Spleen (tissue), 11 donors: ENCODE measurements around the gene MCOLN1. TPM values are rescaled to one million over a fixed set of nuclear protein-coding genes. Genes with fewer than 3 reads are reported as not detected.

Source experiments
- DNase-seq: peaks from one replicate; pipeline ENCODE4 v3.0.0-alpha.2; 2020
- H3K27ac ChIP-seq, 8 donors: fragments of 200-600 bp; sonication (generic) in 7 of 8; 1 replicate in 4 of 8; 2 replicates in 4 of 8; pipeline versions ENCODE4 v1.5.0 to v1.8.0; 2016 to 2021; ENCODE audit warnings: inconsistent platforms in 4 of 8, mild to moderate bottlenecking in 4 of 8, moderate library complexity in 1 of 8
- H3K27me3 ChIP-seq, 7 donors: fragments of 200-600 bp; sonication (generic) in 6 of 7; replicated peaks in 1 of 7; 1 replicate in 4 of 7; 2 replicates in 3 of 7; pipeline versions ENCODE4 v1.5.0 to v1.8.0; 2016 to 2021; ENCODE audit warnings: inconsistent platforms in 3 of 7, mild to moderate bottlenecking in 1 of 7
- H3K36me3 ChIP-seq, 6 donors: fragments of 200-600 bp; sonication (generic) in 5 of 6; 1 replicate in 4 of 6; 2 replicates in 2 of 6; pipeline versions ENCODE4 v1.5.0 to v1.8.0; 2016 to 2021; ENCODE audit warnings: inconsistent platforms in 2 of 6
- H3K4me1 ChIP-seq, 6 donors: fragments of 200-600 bp; sonication (generic) in 5 of 6; 1 replicate in 3 of 6; 2 replicates in 3 of 6; pipeline versions ENCODE4 v1.5.0 to v1.8.0; 2016 to 2021; ENCODE audit warnings: inconsistent platforms in 3 of 6
- H3K4me3 ChIP-seq, 8 donors: fragments of 200-600 bp; sonication (generic) in 7 of 8; 1 replicate in 4 of 8; 2 replicates in 4 of 8; pipeline versions ENCODE4 v1.5.0 to v1.8.0; 2016 to 2021; ENCODE audit warnings: inconsistent platforms in 4 of 8, mild to moderate bottlenecking in 4 of 8, moderate library complexity in 2 of 8
- H3K9me3 ChIP-seq, 8 donors: fragments of 200-600 bp; sonication (generic) in 7 of 8; 1 replicate in 4 of 8; 2 replicates in 4 of 8; pipeline versions ENCODE4 v1.5.0 to v1.8.0; 2016 to 2021; ENCODE audit warnings: inconsistent platforms in 4 of 8
- CTCF ChIP-seq, 11 experiments: fragments of 200-600 bp in 7 of 11; fragments of 450-650 bp in 4 of 11; sonication (generic) in 4 of 11; IDR thresholded peaks in 8 of 11; conservative IDR thresholded peaks in 3 of 11; 1 replicate in 7 of 11; 2 replicates in 4 of 11; pipeline versions ENCODE4 v1.4.0 to v1.8.0; 2016 to 2021; ENCODE audit warnings: antibody characterized with exemption in 11 of 11, inconsistent platforms in 4 of 11, mild to moderate bottlenecking in 1 of 11
- POLR2A ChIP-seq, 3 donors: fragments of 450-650 bp; IDR thresholded peaks; one replicate each; pipeline ENCODE4 v1.5.1; 2017; ENCODE audit warnings: antibody characterized with exemption in 3 of 3, mild to moderate bottlenecking in 1 of 3
- POLR2AphosphoS5 ChIP-seq, 3 donors: sonication (generic); formaldehyde crosslinking; IDR thresholded peaks; one replicate each; pipeline ENCODE4 v1.5.1; 2017; ENCODE audit warnings: antibody characterized with exemption in 3 of 3
- WGBS, 5 donors: extraction: QIAGEN DNeasy Blood & Tissue Kit in 3 of 5; methylation state at CpG; one replicate each; pipeline versions ENCODE4 v1.1.5 to v1.1.7; 2013 to 2018; 5-methylcytosine and 5-hydroxymethylcytosine counted together
- intact Hi-C: fragments of 100-400 bp; cut with DNase I; formaldehyde crosslinking; loops from one replicate; pipeline ENCODE4 v1.15.0; 2023; ENCODE audit warnings: low total_unique reads
- polyA plus RNA-seq, 3 donors: library from polyadenylated mRNA; stranded (reverse); fragments of 200-250 nt; gene quantifications; one replicate each; pipeline ENCODE4 v1.2.1, GENCODE V29; 2013
- total RNA-seq, 7 donors: library from RNA; depleted of rRNA in 3 of 7; stranded (reverse); fragments of >200 nt in 3 of 7; fragmentation: NEBNext Ultra II Directional in 4 of 7; extraction: Animal tissue kit (Norgen Biotek cat#: 25700) in 4 of 7; gene quantifications; one replicate each; pipeline versions ENCODE4 v1.1.0 to v1.2.1, GENCODE V29; 2016 to 2021
- donor health status: healthy with polysubstance abuse.
- donor health status: DM: no; HTN: no; CAD: no; lungs with moderate emphysema.
- donor health status: DM: no; HTN: no; CAD: no.
- donor health status: Bipolar disorder and iron deficiency.
- donor health status: healthy.
- donor health status: DM: no; HTN: no; CAD: no.
- donor health status: DM: yes; HTN: yes; CAD: no.

Gene MCOLN1
- total and polyA plus RNA-seq, 10 donors, result 25.1 to 166 (median 117) TPM

- Histone ChIP-seq H3K4me1 (peaks cover 0 to 51% (median 21%) of the 10 kb centered on the region in 6 donors), H3K9me3 (no peaks in the 10 kb centered on the region), H3K4me3 (no peak overlapping the region), H3K36me3 (peaks cover 2 to 99% (median 64%) of the 10 kb centered on the region in 6 donors), H3K27me3 (no peaks in the 10 kb centered on the region), H3K27ac (peak overlapping the region in 7 of 8 donors; percentile 54 to 88 (median 82))
- peak in 1 of 3 donors; percentile 13 for TF ChIP-seq POLR2AphosphoS5 (IDR thresholded peaks at IDR 0.05)
- no peak for TF ChIP-seq POLR2A (IDR thresholded peaks at IDR 0.05)
- TF ChIP-seq CTCF (IDR thresholded peaks at IDR 0.05 in 8 of 11, conservative IDR thresholded peaks at IDR 0.05 in 3 of 11), result no peak
- DNase-seq, result no peak
- intact Hi-C loops, result no loop called here
- 93 to 98% (median 96%) methylated on average over 17 to 24 of the region's 24 CpGs for WGBS, 5 donors
These were observed 20.3 kb downstream of the MCOLN1 start for GRCh38 chr19:7542556-7543348.

GRCh38 chr19:7544626-7545025 is 22.2 kb downstream of the MCOLN1 start:
- Histone ChIP-seq H3K27ac (peak overlapping the region; percentile 29 to 88 (median 78)), H3K36me3 (peaks cover 2 to 85% (median 47%) of the 10 kb centered on the region in 6 donors)

GRCh38 chr19:7545300-7545699 is 22.9 kb downstream of the MCOLN1 start:
- Histone ChIP-seq H3K4me1 (peaks cover 0 to 46% (median 17%) of the 10 kb centered on the region in 6 donors), H3K9me3 (no peaks in the 10 kb centered on the region), H3K27me3 (no peaks in the 10 kb centered on the region), H3K36me3 (peaks cover 2 to 85% (median 46%) of the 10 kb centered on the region in 6 donors), H3K4me3 (no peak overlapping the region), H3K27ac (peak overlapping the region; percentile 29 to 88 (median 78))
- WGBS, 5 donors, result 66 to 77% (median 71%) methylated on average over 8 of the region's 8 CpGs
- TF ChIP-seq POLR2A (IDR thresholded peaks at IDR 0.05) (no peak), CTCF (IDR thresholded peaks at IDR 0.05 in 8 of 11, conservative IDR thresholded peaks at IDR 0.05 in 3 of 11) (no peak), POLR2AphosphoS5 (IDR thresholded peaks at IDR 0.05) (no peak)
- no peak for DNase-seq
- intact Hi-C loops, result no loop called here

More at GRCh38 chr19:7544626-7545025, 22.2 kb downstream of the MCOLN1 start:
- Histone ChIP-seq H3K4me1 (peaks cover 0 to 46% (median 19%) of the 10 kb centered on the region in 6 donors), H3K4me3 (no peak overlapping the region), H3K9me3 (no peaks in the 10 kb centered on the region), H3K27me3 (no peaks in the 10 kb centered on the region)
- intact Hi-C loops, result no loop called here
- WGBS, 5 donors, result 24 to 48% (median 32%) methylated on average over 3 of the region's 3 CpGs
- TF ChIP-seq POLR2AphosphoS5 (IDR thresholded peaks at IDR 0.05) (peak in 1 of 3 donors; percentile 11), POLR2A (IDR thresholded peaks at IDR 0.05) (no peak), CTCF (IDR thresholded peaks at IDR 0.05 in 8 of 11, conservative IDR thresholded peaks at IDR 0.05 in 3 of 11) (no peak)
- DNase-seq, result no peak

GRCh38 chr19:7545904-7546303 is 23.5 kb downstream of the MCOLN1 start:
- H3K36me3 ChIP-seq, result peaks cover 2 to 85% (median 46%) of the 10 kb centered on the region in 6 donors
- intact Hi-C loops, result no loop called here
- no peak for DNase-seq
- no peak overlapping the region for H3K4me3 ChIP-seq
- peak overlapping the region in 6 of 8 donors; percentile 54 to 88 (median 82) for H3K27ac ChIP-seq
- H3K9me3 ChIP-seq, result no peaks in the 10 kb centered on the region
- H3K4me1 ChIP-seq, result peaks cover 0 to 46% (median 17%) of the 10 kb centered on the region in 6 donors
- 14 to 42% (median 36%) methylated on average over 1 of the region's 1 CpG for WGBS, 5 donors
- TF ChIP-seq CTCF (IDR thresholded peaks at IDR 0.05 in 8 of 11, conservative IDR thresholded peaks at IDR 0.05 in 3 of 11), result no peak
- no peak for TF ChIP-seq POLR2A (IDR thresholded peaks at IDR 0.05)
- TF ChIP-seq POLR2AphosphoS5 (IDR thresholded peaks at IDR 0.05), result peak in 1 of 3 donors; percentile 41
- no peaks in the 10 kb centered on the region for H3K27me3 ChIP-seq
